ENCODE results near the gene KCNJ8.

Gene KCNJ8

DNA sequence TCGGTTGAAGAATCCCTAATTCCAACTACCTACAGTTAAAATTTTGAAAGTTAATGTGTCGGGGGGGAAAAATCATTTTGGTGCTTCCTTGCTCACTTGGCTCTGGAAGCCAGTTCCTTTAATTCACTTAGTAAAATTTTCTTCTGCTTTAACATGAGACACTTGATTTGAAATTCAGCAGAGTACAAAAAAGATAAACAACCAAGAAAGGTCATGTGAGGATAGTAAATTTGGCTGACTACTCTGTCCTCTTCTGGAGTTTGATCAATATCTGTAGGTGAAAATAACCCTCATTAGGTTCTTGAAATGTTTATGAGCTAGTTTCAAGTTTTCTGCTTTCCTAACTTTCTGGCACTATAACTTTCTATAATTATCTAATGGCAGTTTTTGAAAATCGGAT is 43.4 kb downstream of the KCNJ8 start:
- no peak overlapping the region for H2AFZ ChIP-seq (ENCODE audit: low read length)
- no peaks in the 10 kb centered on the region for H3K27me3 ChIP-seq (ENCODE audit: insufficient read depth, low read length)
- no peak overlapping the region for H3K4me3 ChIP-seq (ENCODE audit: low read depth, low read length, poor library complexity, severe bottlenecking)
- no peaks in the 10 kb centered on the region for H3K9me3 ChIP-seq (ENCODE audit: low read length)
- H3K27ac ChIP-seq (ENCODE audit: low read depth, low read length, poor library complexity, severe bottlenecking) = no peak overlapping the region
- no peaks in the 10 kb centered on the region for H3K36me3 ChIP-seq (ENCODE audit: insufficient read depth, low read length)
- H3K4me2 ChIP-seq (ENCODE audit: low read length) = no peak overlapping the region
- no peaks in the 10 kb centered on the region for H3F3A ChIP-seq (ENCODE audit: insufficient read depth, low read length)
- TF ChIP-seq, protein P1, sequence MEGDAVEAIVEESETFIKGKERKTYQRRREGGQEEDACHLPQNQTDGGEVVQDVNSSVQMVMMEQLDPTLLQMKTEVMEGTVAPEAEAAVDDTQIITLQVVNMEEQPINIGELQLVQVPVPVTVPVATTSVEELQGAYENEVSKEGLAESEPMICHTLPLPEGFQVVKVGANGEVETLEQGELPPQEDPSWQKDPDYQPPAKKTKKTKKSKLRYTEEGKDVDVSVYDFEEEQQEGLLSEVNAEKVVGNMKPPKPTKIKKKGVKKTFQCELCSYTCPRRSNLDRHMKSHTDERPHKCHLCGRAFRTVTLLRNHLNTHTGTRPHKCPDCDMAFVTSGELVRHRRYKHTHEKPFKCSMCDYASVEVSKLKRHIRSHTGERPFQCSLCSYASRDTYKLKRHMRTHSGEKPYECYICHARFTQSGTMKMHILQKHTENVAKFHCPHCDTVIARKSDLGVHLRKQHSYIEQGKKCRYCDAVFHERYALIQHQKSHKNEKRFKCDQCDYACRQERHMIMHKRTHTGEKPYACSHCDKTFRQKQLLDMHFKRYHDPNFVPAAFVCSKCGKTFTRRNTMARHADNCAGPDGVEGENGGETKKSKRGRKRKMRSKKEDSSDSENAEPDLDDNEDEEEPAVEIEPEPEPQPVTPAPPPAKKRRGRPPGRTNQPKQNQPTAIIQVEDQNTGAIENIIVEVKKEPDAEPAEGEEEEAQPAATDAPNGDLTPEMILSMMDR (IDR thresholded peaks at IDR 0.05; ENCODE audit: low read length) = no peak
- TF ChIP-seq EZH2 (IDR thresholded peaks at IDR 0.05; ENCODE audit: borderline replicate concordance, low read length) = no peak
- H3K79me2 ChIP-seq (ENCODE audit: insufficient read depth, low read length) = no peaks in the 10 kb centered on the region
- H3K4me1 ChIP-seq (ENCODE audit: insufficient read depth, low read length, severe bottlenecking) = no peaks in the 10 kb centered on the region
- no peak overlapping the region for H3K9ac ChIP-seq (ENCODE audit: low read length)
- H3K9me2 ChIP-seq (ENCODE audit: low read depth, low read length) = no peaks in the 10 kb centered on the region
- H4K20me1 ChIP-seq (ENCODE audit: insufficient read depth, low read length) = no peaks in the 10 kb centered on the region

DNA sequence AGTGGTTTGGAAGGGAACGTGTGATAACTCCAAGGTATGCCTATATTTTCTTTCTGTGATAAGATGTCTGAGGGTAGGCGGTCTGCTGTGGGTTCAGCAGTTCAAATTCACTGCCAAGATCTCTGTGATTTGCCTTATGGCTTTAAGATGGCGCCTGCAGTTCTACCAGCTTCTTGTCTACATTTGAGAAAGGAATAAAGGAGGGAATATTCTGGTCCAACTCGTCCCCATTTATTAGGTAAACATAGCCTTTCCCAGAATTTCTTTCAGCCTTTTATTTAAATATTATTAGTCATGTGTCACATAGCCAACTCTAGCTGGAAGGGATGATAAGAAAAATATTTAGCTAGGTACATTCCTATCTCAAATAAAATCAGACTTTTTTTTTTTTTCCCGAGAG is 48.8 kb downstream of the KCNJ8 start:
- Histone ChIP-seq H3K9me2 (ENCODE audit: low read depth, low read length) (no peaks in the 10 kb centered on the region), H2AFZ (ENCODE audit: low read length) (no peak overlapping the region), H3K4me2 (ENCODE audit: low read length) (no peak overlapping the region), H4K20me1 (ENCODE audit: insufficient read depth, low read length) (no peaks in the 10 kb centered on the region), H3K36me3 (ENCODE audit: insufficient read depth, low read length) (no peaks in the 10 kb centered on the region), H3F3A (ENCODE audit: insufficient read depth, low read length) (no peaks in the 10 kb centered on the region), H3K9me3 (ENCODE audit: low read length) (no peaks in the 10 kb centered on the region), H3K27me3 (ENCODE audit: insufficient read depth, low read length) (no peaks in the 10 kb centered on the region), H3K4me1 (ENCODE audit: insufficient read depth, low read length, severe bottlenecking) (no peaks in the 10 kb centered on the region), H3K27ac (ENCODE audit: low read depth, low read length, poor library complexity, severe bottlenecking) (no peak overlapping the region), H3K4me3 (ENCODE audit: low read depth, low read length, poor library complexity, severe bottlenecking) (no peak overlapping the region), H3K79me2 (ENCODE audit: insufficient read depth, low read length) (no peaks in the 10 kb centered on the region), H3K9ac (ENCODE audit: low read length) (no peak overlapping the region)
- TF ChIP-seq, protein P1 (IDR thresholded peaks at IDR 0.05; ENCODE audit: low read length) = no peak
- no peak for TF ChIP-seq EZH2 (IDR thresholded peaks at IDR 0.05; ENCODE audit: borderline replicate concordance, low read length)

DNA sequence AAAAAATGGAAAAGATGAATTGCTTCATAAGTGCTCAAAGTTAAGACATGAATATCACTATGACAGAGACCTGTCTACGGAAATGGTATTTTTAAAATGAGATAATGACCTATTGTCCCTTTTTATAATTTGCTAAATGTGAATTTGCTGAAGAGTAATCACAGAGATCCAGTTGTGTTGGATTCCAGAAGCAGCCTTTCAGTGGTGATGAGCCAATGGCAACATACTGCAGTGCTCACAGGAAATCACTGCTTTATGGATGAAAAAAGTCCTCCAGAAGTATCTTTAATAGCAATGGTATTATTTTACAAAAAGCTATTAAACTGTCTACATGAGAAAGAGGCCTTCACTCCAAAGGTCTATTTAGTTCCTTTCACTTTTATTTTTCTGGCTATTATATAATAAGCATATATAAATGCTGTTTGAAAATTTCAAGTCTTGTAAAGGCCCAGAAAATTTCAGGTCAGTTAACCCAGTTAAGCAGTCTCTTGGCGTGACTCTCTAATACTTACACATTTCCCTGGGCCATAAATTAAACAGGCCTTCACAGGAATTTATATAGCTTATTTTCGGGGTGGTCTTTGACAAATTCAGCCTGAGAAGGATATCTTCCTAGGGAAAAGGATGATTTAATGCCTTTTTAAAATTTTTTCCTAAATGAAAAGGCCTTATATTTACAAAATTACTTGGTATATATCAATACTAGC is 55.4 kb downstream of the KCNJ8 start:
- H3K9me2 ChIP-seq (ENCODE audit: low read depth, low read length) = no peaks in the 10 kb centered on the region
- H3K4me3 ChIP-seq (ENCODE audit: low read depth, low read length, poor library complexity, severe bottlenecking) = no peak overlapping the region
- H3K4me1 ChIP-seq (ENCODE audit: insufficient read depth, low read length, severe bottlenecking) = no peaks in the 10 kb centered on the region
- no peaks in the 10 kb centered on the region for H3K36me3 ChIP-seq (ENCODE audit: insufficient read depth, low read length)
- TF ChIP-seq, protein P1 (IDR thresholded peaks at IDR 0.05; ENCODE audit: low read length) = no peak
- no peak for TF ChIP-seq EZH2 (IDR thresholded peaks at IDR 0.05; ENCODE audit: borderline replicate concordance, low read length)
- no peak overlapping the region for H2AFZ ChIP-seq (ENCODE audit: low read length)
- H3K27ac ChIP-seq (ENCODE audit: low read depth, low read length, poor library complexity, severe bottlenecking) = no peak overlapping the region
- no peaks in the 10 kb centered on the region for H3K79me2 ChIP-seq (ENCODE audit: insufficient read depth, low read length)
- H4K20me1 ChIP-seq (ENCODE audit: insufficient read depth, low read length) = no peaks in the 10 kb centered on the region
- no peaks in the 10 kb centered on the region for H3F3A ChIP-seq (ENCODE audit: insufficient read depth, low read length)
- H3K4me2 ChIP-seq (ENCODE audit: low read length) = no peak overlapping the region
- no peak overlapping the region for H3K9ac ChIP-seq (ENCODE audit: low read length)
- H3K9me3 ChIP-seq (ENCODE audit: low read length) = no peaks in the 10 kb centered on the region
- H3K27me3 ChIP-seq (ENCODE audit: insufficient read depth, low read length) = no peaks in the 10 kb centered on the region

Measured in OCI-LY1 (cell line).